MM.1S (cell line): ENCODE results near the gene PPP4R3B.

ENCODE experiments used
- CTCF ChIP-seq: fragments of 300-600 bp; sonication (generic); IDR thresholded peaks from 2 replicates; pipeline ENCODE4 v1.5.1; 2016; ENCODE audit warnings: antibody characterized with exemption, low read length, mixed read lengths
- EZH2phosphoT487 ChIP-seq: fragments of 300-600 bp; sonication (generic); IDR thresholded peaks from 2 replicates; pipeline ENCODE4 v1.6.1; 2018; ENCODE audit warnings: antibody characterized with exemption, low read length

- TF ChIP-seq CTCF, result no peak
- no peak for TF ChIP-seq EZH2phosphoT487
Observed at GRCh38 chr2:55567298-55567697, 50.1 kb downstream of the PPP4R3B start.
